ENCODE data around the gene ELOVL5. TPM values are rescaled to one million over a fixed set of nuclear protein-coding genes. Genes with fewer than 3 reads are reported as not detected.
A peak's percentile ranks its signal among the peaks of the same experiment; 100 is the strongest.

ELOVL5 gene
- total RNA-seq, 1 experiment from 2014 or later, result 218 TPM

GRCh38 chr6:53340536-53340935, 8.2 kb downstream of the ELOVL5 start:
- Histone ChIP-seq H3K9me3 (ENCODE audit: control insufficient read depth, insufficient read depth, low read depth, low read length) (no peaks in the 10 kb centered on the region), H3K4me3 (ENCODE audit: low read depth in 2 of 2, low read length in 2 of 2) (no peak overlapping the region), H3K36me3 (ENCODE audit: control insufficient read depth, insufficient read depth, low read length) (peaks cover 2% of the 10 kb centered on the region; the same call in 1 of the 2 replicates), H3K27ac (ENCODE audit: low read length) (0 out of 2 replicates have a peak overlapping the region, but pooled peaks have one; percentile 15), H3K27me3 (ENCODE audit: control insufficient read depth, insufficient read depth, low read length) (no peaks in the 10 kb centered on the region), H3K4me1 (ENCODE audit: control insufficient read depth, insufficient read depth, low read length) (peaks cover 87% of the 10 kb centered on the region)
- in situ Hi-C loops (cut with HindIII; ENCODE audit: low pct_unique_long_range_greater_than_20kb, low sequenced_read_pairs), result no loop called here
- TF ChIP-seq CTCF (IDR thresholded peaks at IDR 0.05), result no peak
- TF ChIP-seq SIN3A (IDR thresholded peaks at IDR 0.05; ENCODE audit: borderline replicate concordance, insufficient read depth, low read depth, low read length), result no peak
- TF ChIP-seq, protein P1, sequence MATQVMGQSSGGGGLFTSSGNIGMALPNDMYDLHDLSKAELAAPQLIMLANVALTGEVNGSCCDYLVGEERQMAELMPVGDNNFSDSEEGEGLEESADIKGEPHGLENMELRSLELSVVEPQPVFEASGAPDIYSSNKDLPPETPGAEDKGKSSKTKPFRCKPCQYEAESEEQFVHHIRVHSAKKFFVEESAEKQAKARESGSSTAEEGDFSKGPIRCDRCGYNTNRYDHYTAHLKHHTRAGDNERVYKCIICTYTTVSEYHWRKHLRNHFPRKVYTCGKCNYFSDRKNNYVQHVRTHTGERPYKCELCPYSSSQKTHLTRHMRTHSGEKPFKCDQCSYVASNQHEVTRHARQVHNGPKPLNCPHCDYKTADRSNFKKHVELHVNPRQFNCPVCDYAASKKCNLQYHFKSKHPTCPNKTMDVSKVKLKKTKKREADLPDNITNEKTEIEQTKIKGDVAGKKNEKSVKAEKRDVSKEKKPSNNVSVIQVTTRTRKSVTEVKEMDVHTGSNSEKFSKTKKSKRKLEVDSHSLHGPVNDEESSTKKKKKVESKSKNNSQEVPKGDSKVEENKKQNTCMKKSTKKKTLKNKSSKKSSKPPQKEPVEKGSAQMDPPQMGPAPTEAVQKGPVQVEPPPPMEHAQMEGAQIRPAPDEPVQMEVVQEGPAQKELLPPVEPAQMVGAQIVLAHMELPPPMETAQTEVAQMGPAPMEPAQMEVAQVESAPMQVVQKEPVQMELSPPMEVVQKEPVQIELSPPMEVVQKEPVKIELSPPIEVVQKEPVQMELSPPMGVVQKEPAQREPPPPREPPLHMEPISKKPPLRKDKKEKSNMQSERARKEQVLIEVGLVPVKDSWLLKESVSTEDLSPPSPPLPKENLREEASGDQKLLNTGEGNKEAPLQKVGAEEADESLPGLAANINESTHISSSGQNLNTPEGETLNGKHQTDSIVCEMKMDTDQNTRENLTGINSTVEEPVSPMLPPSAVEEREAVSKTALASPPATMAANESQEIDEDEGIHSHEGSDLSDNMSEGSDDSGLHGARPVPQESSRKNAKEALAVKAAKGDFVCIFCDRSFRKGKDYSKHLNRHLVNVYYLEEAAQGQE (IDR thresholded peaks at IDR 0.05; ENCODE audit: insufficient read depth in 1 of 2, low read depth in 2 of 2, low read length in 1 of 2), result no peak
- TF ChIP-seq TCF7L2 (IDR thresholded peaks at IDR 0.05; ENCODE audit: low read depth, low read length), result no peak
- TF ChIP-seq POLR2AphosphoS5 (IDR thresholded peaks at IDR 0.05; ENCODE audit: low read depth, low read length), result no peak
- DNase-seq (ENCODE audit: low read depth, low spot score) (no peak), ATAC-seq (no peak)
- POLR2A ChIA-PET, result interaction anchor here (1.1 kb wide), 1 partner anchor 19 kb away, joined by 5 read pairs; no protein-coding TSS in a partner anchor
- intact Hi-C loops (cut with micrococcal nuclease; ENCODE audit: unreplicated experiment), result no loop called here
- CTCF ChIA-PET, result no interaction called here
- BruUV-seq (replicated peaks), result no TSS peak

- ATAC-seq (no peak), DNase-seq (ENCODE audit: low read depth, low spot score) (no peak)
- CTCF ChIA-PET, result no interaction called here
- no peak overlapping the region for H3K27ac ChIP-seq (ENCODE audit: low read length)
- H3K4me3 ChIP-seq (ENCODE audit: low read depth in 2 of 2, low read length in 2 of 2), result no peak overlapping the region
- H3K27me3 ChIP-seq (ENCODE audit: control insufficient read depth, insufficient read depth, low read length), result no peaks in the 10 kb centered on the region
- intact Hi-C loops (cut with micrococcal nuclease; ENCODE audit: unreplicated experiment), result no loop called here
- POLR2A ChIA-PET, result no interaction called here
- no peaks in the 10 kb centered on the region for H3K36me3 ChIP-seq (ENCODE audit: control insufficient read depth, insufficient read depth, low read length)
- peaks cover 86% of the 10 kb centered on the region for H3K4me1 ChIP-seq (ENCODE audit: control insufficient read depth, insufficient read depth, low read length)
- BruUV-seq (replicated peaks), result no TSS peak
- in situ Hi-C loops (cut with HindIII; ENCODE audit: low pct_unique_long_range_greater_than_20kb, low sequenced_read_pairs), result no loop called here
- H3K9me3 ChIP-seq (ENCODE audit: control insufficient read depth, insufficient read depth, low read depth, low read length), result no peaks in the 10 kb centered on the region
- no peak for TF ChIP-seq TCF7L2 (IDR thresholded peaks at IDR 0.05; ENCODE audit: low read depth, low read length)
- TF ChIP-seq CTCF (IDR thresholded peaks at IDR 0.05), result no peak
- TF ChIP-seq, protein P1 (IDR thresholded peaks at IDR 0.05; ENCODE audit: insufficient read depth in 1 of 2, low read depth in 2 of 2, low read length in 1 of 2), result no peak
- no peak for TF ChIP-seq SIN3A (IDR thresholded peaks at IDR 0.05; ENCODE audit: borderline replicate concordance, insufficient read depth, low read depth, low read length)
Observed at GRCh38 chr6:53339424-53339823, 9.3 kb downstream of the ELOVL5 start.
